ENCODE data around the gene GPD2.
"Not testable (repeated sequence)": the region's sequence is repeated elsewhere in the genome, so short reads cannot be mapped to it uniquely, and the experiment has no call there.

GPD2 gene

DNA sequence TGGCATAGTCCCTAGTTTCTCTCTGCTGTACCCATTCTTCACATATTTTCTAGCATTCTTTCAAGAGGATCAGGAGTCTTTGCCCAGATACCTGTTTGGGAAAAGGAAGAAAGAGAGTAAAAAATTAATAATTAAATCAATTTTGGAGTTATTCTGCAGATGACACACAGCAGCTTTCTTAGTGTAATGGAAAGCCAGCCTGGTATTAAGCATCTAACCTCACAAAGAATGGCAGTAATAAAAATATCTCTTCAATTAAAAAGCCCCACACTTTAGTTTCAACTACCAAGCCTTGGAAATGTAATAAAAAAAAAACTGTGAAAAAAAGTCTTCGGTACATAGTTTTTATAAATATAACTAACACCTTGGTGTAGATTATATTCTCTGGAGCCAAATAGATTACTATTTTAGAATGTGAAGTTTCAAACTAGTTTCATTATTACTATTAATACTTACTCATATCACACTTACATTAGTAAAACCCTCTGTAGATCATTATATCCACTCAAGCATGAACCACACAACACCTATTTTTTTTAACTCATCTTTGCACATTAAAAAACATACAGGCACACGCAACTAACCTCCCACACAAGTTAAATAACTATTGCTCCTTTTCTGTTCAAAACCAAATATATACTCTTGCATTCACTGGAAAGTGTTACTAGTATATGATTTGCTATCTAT, 90.9 kb downstream of the GPD2 start:
- H3K4me3 ChIP-seq (ENCODE audit: low read depth, low read length) = no peak overlapping the region
- H3K9me3 ChIP-seq (ENCODE audit: severe bottlenecking) = no peaks in the 10 kb centered on the region
- DNase-seq = no peak
- H3K27ac ChIP-seq = no peak overlapping the region
- H3K36me3 ChIP-seq = no peaks in the 10 kb centered on the region
- no peaks in the 10 kb centered on the region for H3K27me3 ChIP-seq (ENCODE audit: insufficient read depth, low read depth, severe bottlenecking)
- TF ChIP-seq, protein P1, sequence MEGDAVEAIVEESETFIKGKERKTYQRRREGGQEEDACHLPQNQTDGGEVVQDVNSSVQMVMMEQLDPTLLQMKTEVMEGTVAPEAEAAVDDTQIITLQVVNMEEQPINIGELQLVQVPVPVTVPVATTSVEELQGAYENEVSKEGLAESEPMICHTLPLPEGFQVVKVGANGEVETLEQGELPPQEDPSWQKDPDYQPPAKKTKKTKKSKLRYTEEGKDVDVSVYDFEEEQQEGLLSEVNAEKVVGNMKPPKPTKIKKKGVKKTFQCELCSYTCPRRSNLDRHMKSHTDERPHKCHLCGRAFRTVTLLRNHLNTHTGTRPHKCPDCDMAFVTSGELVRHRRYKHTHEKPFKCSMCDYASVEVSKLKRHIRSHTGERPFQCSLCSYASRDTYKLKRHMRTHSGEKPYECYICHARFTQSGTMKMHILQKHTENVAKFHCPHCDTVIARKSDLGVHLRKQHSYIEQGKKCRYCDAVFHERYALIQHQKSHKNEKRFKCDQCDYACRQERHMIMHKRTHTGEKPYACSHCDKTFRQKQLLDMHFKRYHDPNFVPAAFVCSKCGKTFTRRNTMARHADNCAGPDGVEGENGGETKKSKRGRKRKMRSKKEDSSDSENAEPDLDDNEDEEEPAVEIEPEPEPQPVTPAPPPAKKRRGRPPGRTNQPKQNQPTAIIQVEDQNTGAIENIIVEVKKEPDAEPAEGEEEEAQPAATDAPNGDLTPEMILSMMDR (IDR thresholded peaks at IDR 0.05; ENCODE audit: low read depth, low read length) = no peak

- DNase-seq; H3K4me3 ChIP-seq (ENCODE audit: low read depth, low read length); H3K36me3 ChIP-seq; H3K27me3 ChIP-seq (ENCODE audit: insufficient read depth, low read depth, severe bottlenecking); H3K9me3 ChIP-seq (ENCODE audit: severe bottlenecking); H3K27ac ChIP-seq: not testable (repeated sequence)
Measured at GRCh38 chr2:156528583-156528982, 92.4 kb downstream of the GPD2 start.

- Histone ChIP-seq H3K27ac (no peak overlapping the region), H3K36me3 (peaks cover 2% of the 10 kb centered on the region; the same call in 1 of the 2 replicates), H3K4me3 (ENCODE audit: low read depth, low read length) (no peak overlapping the region), H3K27me3 (ENCODE audit: insufficient read depth, low read depth, severe bottlenecking) (no peaks in the 10 kb centered on the region), H3K9me3 (ENCODE audit: severe bottlenecking) (no peaks in the 10 kb centered on the region)
- TF ChIP-seq, protein P1 (IDR thresholded peaks at IDR 0.05; ENCODE audit: low read depth, low read length) = no peak
- no peak for DNase-seq
Measured at GRCh38 chr2:156532989-156533388, 96.8 kb downstream of the GPD2 start.

DNA sequence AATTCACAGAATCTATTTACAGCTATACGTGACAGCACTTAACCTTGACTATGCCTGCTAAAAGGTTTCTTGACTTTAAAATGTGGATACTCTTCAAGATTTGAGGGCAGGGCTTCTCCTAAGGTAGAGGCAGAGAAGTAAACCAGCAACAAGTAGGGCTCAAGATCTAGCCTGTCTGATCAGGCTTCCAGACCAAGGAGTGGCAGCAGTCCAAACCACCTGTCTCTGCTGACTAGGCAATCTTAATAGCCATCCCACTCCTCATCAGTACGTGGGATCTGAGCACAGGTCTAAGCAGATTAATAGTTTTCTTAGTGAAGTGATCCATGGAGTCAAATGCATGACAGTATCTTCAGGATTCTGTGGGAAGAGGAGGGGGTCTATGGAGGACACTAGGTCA, 100.4 kb downstream of the GPD2 start:
- no peaks in the 10 kb centered on the region for H3K27me3 ChIP-seq (ENCODE audit: insufficient read depth, low read depth, severe bottlenecking)
- H3K4me3 ChIP-seq (ENCODE audit: low read depth, low read length) = no peak overlapping the region
- H3K36me3 ChIP-seq = peaks cover 2% of the 10 kb centered on the region; the same call in 1 of the 2 replicates
- DNase-seq = no peak
- H3K9me3 ChIP-seq (ENCODE audit: severe bottlenecking) = no peaks in the 10 kb centered on the region
- TF ChIP-seq, protein P1 (IDR thresholded peaks at IDR 0.05; ENCODE audit: low read depth, low read length) = no peak
- H3K27ac ChIP-seq = no peak overlapping the region

DNA sequence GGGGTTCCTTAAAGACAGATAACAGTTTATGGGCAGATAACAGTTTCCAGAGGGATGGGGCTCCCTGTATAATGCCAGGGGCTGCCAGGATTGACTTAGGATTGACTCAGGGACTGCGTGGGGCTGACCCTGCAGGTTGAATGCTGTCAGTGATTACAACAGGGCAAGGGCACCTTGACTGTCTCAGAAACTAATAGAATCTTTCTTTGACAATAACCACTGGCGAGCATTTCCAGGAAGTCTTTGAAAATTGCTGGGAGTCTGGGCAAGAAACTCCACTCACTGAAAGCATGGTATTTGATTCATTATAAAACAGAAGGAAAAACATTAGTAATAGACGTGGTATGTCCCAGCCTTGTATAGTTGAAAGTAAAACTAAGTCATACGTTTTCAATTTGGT, 101.0 kb downstream of the GPD2 start:
- no peak for DNase-seq
- Histone ChIP-seq H3K9me3 (ENCODE audit: severe bottlenecking) (no peaks in the 10 kb centered on the region), H3K27ac (no peak overlapping the region), H3K27me3 (ENCODE audit: insufficient read depth, low read depth, severe bottlenecking) (no peaks in the 10 kb centered on the region), H3K4me3 (ENCODE audit: low read depth, low read length) (no peak overlapping the region), H3K36me3 (peaks cover 2% of the 10 kb centered on the region; the same call in 1 of the 2 replicates)
- TF ChIP-seq, protein P1 (IDR thresholded peaks at IDR 0.05; ENCODE audit: low read depth, low read length) = no peak

GRCh38 chr2:156538083-156538504, 101.9 kb downstream of the GPD2 start:
- TF ChIP-seq, protein P1 (IDR thresholded peaks at IDR 0.05; ENCODE audit: low read depth, low read length) = no peak
- DNase-seq = no peak
- H3K36me3 ChIP-seq = peaks cover 4% of the 10 kb centered on the region

More at GRCh38 chr2:156538083-156538504, 101.9 kb downstream of the GPD2 start:
- no peak overlapping the region for H3K27ac ChIP-seq
- H3K27me3 ChIP-seq (ENCODE audit: insufficient read depth, low read depth, severe bottlenecking) = no peaks in the 10 kb centered on the region
- H3K4me3 ChIP-seq (ENCODE audit: low read depth, low read length) = no peak overlapping the region
- no peaks in the 10 kb centered on the region for H3K9me3 ChIP-seq (ENCODE audit: severe bottlenecking)

Measured in WERI-Rb-1 (cell line).